HG03139 (cell line): ENCODE data around the gene MECP2.

Experiments
- ATAC-seq: cut with Tn5 transposase; IDR thresholded peaks from one replicate; pipeline ENCODE4 v1.9.1; 2021; ENCODE audit not compliant: unreplicated experiment

Gene MECP2

GRCh38 chrX:154064637-154065435, 32.7 kb downstream of the MECP2 start:
- no peak for ATAC-seq

- no peak for ATAC-seq
These were observed 34.3 kb downstream of the MECP2 start for GRCh38 chrX:154063234-154063633.

- ATAC-seq = no peak
These were observed 35.7 kb downstream of the MECP2 start for GRCh38 chrX:154061801-154062200.

GRCh38 chrX:154059729-154060245, 37.7 kb downstream of the MECP2 start:
- no peak for ATAC-seq

- ATAC-seq = no peak
These were observed 38.3 kb downstream of the MECP2 start for GRCh38 chrX:154059231-154059630.

GRCh38 chrX:154058214-154058997, 39.1 kb downstream of the MECP2 start:
- no peak for ATAC-seq

GRCh38 chrX:154057791-154058190, 39.7 kb downstream of the MECP2 start:
- ATAC-seq = no peak

- no peak for ATAC-seq
These were observed 40.7 kb downstream of the MECP2 start for GRCh38 chrX:154056770-154057241.

- no peak for ATAC-seq
These were observed 46.2 kb downstream of the MECP2 start for GRCh38 chrX:154051201-154051810.

GRCh38 chrX:154050113-154050495, 47.4 kb downstream of the MECP2 start:
- ATAC-seq = no peak

- ATAC-seq = no peak
These were observed 48.1 kb downstream of the MECP2 start for GRCh38 chrX:154049209-154050112.

- no peak for ATAC-seq
These were observed 49.1 kb downstream of the MECP2 start for GRCh38 chrX:154048398-154048797.

GRCh38 chrX:154046940-154047610, 50.4 kb downstream of the MECP2 start:
- no peak for ATAC-seq

- ATAC-seq = no peak
These were observed 51.3 kb downstream of the MECP2 start for GRCh38 chrX:154046031-154046781.

GRCh38 chrX:154044091-154044490, 53.4 kb downstream of the MECP2 start:
- no peak for ATAC-seq

- ATAC-seq = no peak
These were observed 54.3 kb downstream of the MECP2 start for GRCh38 chrX:154043003-154043763.

- no peak for ATAC-seq
These were observed 56.7 kb downstream of the MECP2 start for GRCh38 chrX:154040863-154041262.

GRCh38 chrX:154040307-154040756, 57.2 kb downstream of the MECP2 start:
- ATAC-seq = no peak
